ENCODE data around the gene HK2. TPM values are rescaled to one million over a fixed set of nuclear protein-coding genes. Genes with fewer than 3 reads are reported as not detected.

Gene HK2
- total RNA-seq, 4 donors from 2014 or later, result 23.5 to 197 (median 27.3) TPM

GRCh38 chr2:74824679-74825078 lies 9.2 kb upstream of the HK2 start:
- no peak for TF ChIP-seq CTCF (IDR thresholded peaks at IDR 0.05; ENCODE audit: low read depth)

DNA sequence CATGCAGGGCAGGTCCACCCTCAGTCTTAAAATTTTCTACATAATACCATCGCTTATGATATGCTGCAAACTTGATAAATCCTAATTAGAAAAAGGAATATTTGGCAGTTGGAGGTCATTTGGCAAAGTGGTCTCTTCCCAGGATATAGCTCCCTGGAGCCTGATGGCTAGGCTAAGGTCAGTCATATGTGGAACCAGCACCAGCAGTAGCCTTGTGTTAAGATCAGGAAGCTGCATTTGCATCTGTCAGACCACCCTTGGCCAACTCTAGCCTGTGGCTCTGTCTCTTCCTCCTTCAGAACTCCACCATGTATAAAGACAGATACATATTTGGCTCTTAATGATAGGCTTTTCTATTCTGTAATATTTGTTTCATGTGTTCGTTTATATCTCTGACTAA lies 5.4 kb upstream of the HK2 start:
- TF ChIP-seq CTCF (IDR thresholded peaks at IDR 0.05; ENCODE audit: low read depth), result no peak

DNA sequence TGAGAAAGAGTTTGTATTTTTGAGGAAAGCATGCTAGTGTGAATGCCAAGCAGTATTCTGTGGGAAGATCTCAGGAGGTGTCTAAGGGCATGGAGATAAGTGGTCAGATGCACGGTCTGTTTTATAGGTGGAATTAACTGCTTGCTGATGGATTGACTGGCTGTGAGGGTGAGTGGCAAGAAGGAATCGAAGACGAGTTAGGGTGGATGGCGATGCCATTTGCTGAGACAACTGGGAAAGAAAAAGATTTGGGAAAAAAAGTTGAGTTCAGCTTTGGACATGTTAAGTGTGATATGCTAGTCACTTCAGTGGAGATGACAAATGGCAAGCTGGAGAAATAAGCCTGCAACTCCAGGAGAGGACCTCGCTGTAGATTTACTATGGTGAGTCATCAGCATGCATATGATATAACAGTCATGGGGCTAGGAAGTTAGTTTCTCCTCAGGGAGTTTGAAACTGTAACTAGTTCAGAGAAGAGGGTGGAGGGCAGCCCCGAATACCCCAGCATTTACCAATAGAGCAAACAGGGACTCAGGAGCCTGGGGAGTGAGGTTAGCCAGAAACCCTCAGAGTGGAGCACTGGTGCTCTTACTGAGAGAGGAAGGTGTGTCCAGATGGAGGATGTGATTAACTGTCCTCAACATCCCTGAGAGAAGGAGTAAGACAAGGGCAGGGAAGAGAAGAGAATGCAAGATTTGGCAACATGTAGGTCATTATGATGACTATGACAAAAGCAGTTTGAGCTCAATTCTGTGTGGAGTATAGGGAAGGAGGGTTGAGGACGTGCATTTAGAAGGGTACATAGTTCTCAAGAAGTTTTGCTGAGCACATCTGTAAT lies 2.0 kb upstream of the HK2 start:
- TF ChIP-seq CTCF (IDR thresholded peaks at IDR 0.05; ENCODE audit: low read depth), result no peak

- no peak for TF ChIP-seq CTCF (IDR thresholded peaks at IDR 0.05; ENCODE audit: low read depth)
Measured at GRCh38 chr2:74834792-74835755, 1.1 kb downstream of the HK2 start.

DNA sequence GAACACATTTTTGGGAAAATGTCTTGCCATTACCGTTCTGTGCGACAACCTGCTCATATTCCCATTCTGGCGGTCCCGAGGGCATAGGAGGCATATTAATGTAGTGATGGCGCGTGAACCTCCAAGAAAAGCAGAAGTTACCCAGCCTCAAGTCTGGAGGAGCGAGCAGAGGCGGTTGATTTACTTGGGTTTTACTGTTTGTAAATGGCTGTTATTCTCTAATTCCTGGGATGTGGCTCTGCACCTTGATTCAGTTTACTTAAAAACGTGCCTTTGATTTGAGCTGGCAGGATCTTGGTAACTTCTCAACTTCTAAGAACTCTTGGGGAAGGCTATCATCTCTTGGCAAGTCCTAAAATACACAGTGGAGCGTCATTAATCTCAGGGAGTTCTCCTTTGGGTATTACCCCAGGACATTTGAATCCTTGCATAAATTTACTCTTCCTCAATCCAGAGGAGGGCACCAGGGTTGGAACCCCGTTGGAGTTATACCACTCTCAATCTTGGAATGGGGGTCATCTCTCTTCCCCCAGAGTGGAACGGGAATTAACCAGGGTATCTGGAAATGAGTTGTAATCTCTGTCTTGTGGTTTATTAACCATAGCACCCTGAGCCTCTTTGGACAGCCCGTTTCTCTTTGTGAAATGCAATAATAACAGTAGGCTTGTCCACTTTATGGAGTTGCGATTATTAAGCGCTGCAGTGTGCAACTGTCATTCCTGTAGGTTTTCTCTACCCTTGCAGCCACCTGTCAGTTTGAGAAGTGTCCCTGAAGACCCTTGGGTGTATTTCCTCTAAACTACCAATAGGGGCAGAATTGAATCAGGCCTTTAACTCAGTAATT lies 2.1 kb downstream of the HK2 start:
- no peak for TF ChIP-seq CTCF (IDR thresholded peaks at IDR 0.05; ENCODE audit: low read depth)

GRCh38 chr2:74836675-74837401 lies 2.9 kb downstream of the HK2 start:
- no peak for TF ChIP-seq CTCF (IDR thresholded peaks at IDR 0.05; ENCODE audit: low read depth)

Measured in subcutaneous adipose tissue (tissue), 4 donors.